Ishikawa (cell line): ENCODE measurements around the gene CXorf49B.
"Not testable (repeated sequence)": the region's sequence is repeated elsewhere in the genome, so short reads cannot be mapped to it uniquely, and the experiment has no call there.

Experiments
- CEBPB ChIP-seq: IDR thresholded peaks from 2 replicates; pipeline ENCODE4 v1.6.1; 2012
- CREB1 ChIP-seq: IDR thresholded peaks from 2 replicates; pipeline ENCODE4 v1.6.1; 2012; ENCODE audit warnings: low read depth
- EGR1 ChIP-seq: IDR thresholded peaks from 2 replicates; pipeline ENCODE4 v1.6.1; 2012
- EP300 ChIP-seq: IDR thresholded peaks from 2 replicates; pipeline ENCODE4 v1.6.1; 2012; ENCODE audit warnings: borderline replicate concordance
- FOXM1 ChIP-seq: IDR thresholded peaks from 2 replicates; pipeline ENCODE4 v1.6.1; 2012; ENCODE audit warnings: low read depth, borderline replicate concordance
- MAX ChIP-seq: IDR thresholded peaks from 2 replicates; pipeline ENCODE4 v1.6.1; 2012
- NFIC ChIP-seq: IDR thresholded peaks from 2 replicates; pipeline ENCODE4 v1.6.1; 2012
- RAD21 ChIP-seq: IDR thresholded peaks from 2 replicates; pipeline ENCODE4 v1.6.1; 2012; ENCODE audit warnings: low read depth
- REST ChIP-seq: IDR thresholded peaks from 2 replicates; pipeline ENCODE4 v1.6.1; 2012; ENCODE audit warnings: low read depth, mild to moderate bottlenecking
- TAF1 ChIP-seq: IDR thresholded peaks from 2 replicates; pipeline ENCODE4 v1.6.1; 2012; ENCODE audit warnings: low read depth, mild to moderate bottlenecking
- TCF12 ChIP-seq: IDR thresholded peaks from 2 replicates; pipeline ENCODE4 v1.6.1; 2012; ENCODE audit warnings: low read depth
- TEAD4 ChIP-seq: IDR thresholded peaks from 2 replicates; pipeline ENCODE4 v1.6.1; 2012
- USF1 ChIP-seq: IDR thresholded peaks from 2 replicates; pipeline ENCODE4 v1.6.1; 2012
- YY1 ChIP-seq: IDR thresholded peaks from 2 replicates; pipeline ENCODE4 v1.6.1; 2012; ENCODE audit warnings: low read depth
- ZBTB7A ChIP-seq: IDR thresholded peaks from 2 replicates; pipeline ENCODE4 v1.6.1; 2012; ENCODE audit warnings: low read depth

CXorf49B gene

GRCh38 chrX:71763049-71763448 lies at the start of gene CXorf49B:
Gene CXorf49B, plus strand, starts transcription at chrX:71763349. Its CDS starts 75 bp downstream, at chrX:71763424.
- TF ChIP-seq RAD21, MAX, NFIC: not testable (repeated sequence)

- TF ChIP-seq RAD21, FOXM1, CEBPB: not testable (repeated sequence)
Observed at GRCh38 chrX:71718185-71718584, 45.0 kb upstream of the CXorf49B start, which contains the start of gene CXorf49. Gene CXorf49, minus strand, starts transcription at chrX:71718285. Its CDS starts 134 bp downstream, at chrX:71718151.

GRCh38 chrX:71809886-71810285 lies 46.7 kb downstream of the CXorf49B start:
- no peak for TF ChIP-seq TAF1
- no peak for TF ChIP-seq YY1
- TF ChIP-seq CREB1: no peak
- no peak for TF ChIP-seq TEAD4
- no peak for TF ChIP-seq TCF12
- no peak for TF ChIP-seq FOXM1
- no peak for TF ChIP-seq RAD21
- TF ChIP-seq REST: no peak
- TF ChIP-seq EGR1: no peak
- TF ChIP-seq CEBPB: no peak
- no peak for TF ChIP-seq EP300
- no peak for TF ChIP-seq ZBTB7A
- TF ChIP-seq NFIC: no peak

- TF ChIP-seq NFIC (no peak), MAX (no peak), TAF1 (no peak), EGR1 (no peak), RAD21 (no peak), REST (no peak), TEAD4 (no peak), EP300 (no peak), YY1 (no peak), ZBTB7A (no peak), CEBPB (no peak), CREB1 (no peak), TCF12 (no peak), USF1 (no peak), FOXM1 (no peak)
Observed at GRCh38 chrX:71814123-71814912, 51.2 kb downstream of the CXorf49B start.

GRCh38 chrX:71815121-71815905 lies 52.2 kb downstream of the CXorf49B start:
- no peak for TF ChIP-seq TCF12
- TF ChIP-seq TEAD4: no peak
- TF ChIP-seq EP300: no peak
- no peak for TF ChIP-seq RAD21
- no peak for TF ChIP-seq TAF1
- no peak for TF ChIP-seq NFIC
- no peak for TF ChIP-seq CREB1
- no peak for TF ChIP-seq REST
- no peak for TF ChIP-seq CEBPB
- TF ChIP-seq ZBTB7A: no peak
